ENCODE measurements around the gene MRPL52. TPM values are rescaled to one million over a fixed set of nuclear protein-coding genes. Genes with fewer than 3 reads are reported as not detected.
A peak's percentile ranks its signal among the peaks of the same experiment; 100 is the strongest.
"Not testable (repeated sequence)": the region's sequence is repeated elsewhere in the genome, so short reads cannot be mapped to it uniquely, and the experiment has no call there.

MRPL52 gene
- polyA plus RNA-seq, 4 donors = 67.2 to 105 (median 97.4) TPM

GRCh38 chr14:22808388-22809209 is 21.1 kb upstream of the MRPL52 start:
- DNase-seq (ENCODE audit: low read depth in 4 of 4, low spot score in 2 of 4) = no peak

GRCh38 chr14:22811722-22812121 is 18.0 kb upstream of the MRPL52 start:
- no peak for DNase-seq (ENCODE audit: low read depth in 4 of 4, low spot score in 2 of 4)

GRCh38 chr14:22812744-22813143 is 16.9 kb upstream of the MRPL52 start:
- no peak for DNase-seq (ENCODE audit: low read depth in 4 of 4, low spot score in 2 of 4)

- DNase-seq (ENCODE audit: low read depth in 4 of 4, low spot score in 2 of 4) = no peak
These were observed 16.5 kb upstream of the MRPL52 start for GRCh38 chr14:22813145-22813544.

- no peak for DNase-seq (ENCODE audit: low read depth in 4 of 4, low spot score in 2 of 4)
These were observed 15.3 kb upstream of the MRPL52 start for GRCh38 chr14:22814373-22814772.

- DNase-seq (ENCODE audit: low read depth in 4 of 4, low spot score in 2 of 4) = no peak
These were observed 14.6 kb upstream of the MRPL52 start, which contains the start of gene SLC7A7 for GRCh38 chr14:22814941-22815713. Gene SLC7A7, minus strand, starts transcription at chr14:22815435. Its CDS starts 2,037 bp downstream, at chr14:22813398.

GRCh38 chr14:22819151-22819988 is 10.3 kb upstream of the MRPL52 start:
- no peak for DNase-seq (ENCODE audit: low read depth in 4 of 4, low spot score in 2 of 4)

GRCh38 chr14:22820731-22821130 is 9.0 kb upstream of the MRPL52 start:
- no peak for DNase-seq (ENCODE audit: low read depth in 4 of 4, low spot score in 2 of 4)

- no peak for DNase-seq (ENCODE audit: low read depth in 4 of 4, low spot score in 2 of 4)
These were observed 8.3 kb upstream of the MRPL52 start for GRCh38 chr14:22821193-22822015.

- no peak for DNase-seq (ENCODE audit: low read depth in 4 of 4, low spot score in 2 of 4)
These were observed 7.6 kb upstream of the MRPL52 start for GRCh38 chr14:22822016-22822570.

GRCh38 chr14:22822571-22823098 is 7.1 kb upstream of the MRPL52 start:
- peak in 2 of 4 donors; percentile 71 to 83 for DNase-seq (ENCODE audit: low read depth in 4 of 4, low spot score in 2 of 4)

GRCh38 chr14:22824711-22825359 is 4.9 kb upstream of the MRPL52 start:
- DNase-seq (ENCODE audit: low read depth in 4 of 4, low spot score in 2 of 4) = no peak

GRCh38 chr14:22829076-22829660 is 519 bp upstream of the MRPL52 start:
- DNase-seq (ENCODE audit: low read depth in 4 of 4, low spot score in 2 of 4) = not testable (repeated sequence)

- DNase-seq (ENCODE audit: low read depth in 4 of 4, low spot score in 2 of 4) = no peak
These were observed 840 bp downstream of the MRPL52 start for GRCh38 chr14:22830443-22831010.

- DNase-seq (ENCODE audit: low read depth in 4 of 4, low spot score in 2 of 4) = no peak
These were observed 5.8 kb downstream of the MRPL52 start for GRCh38 chr14:22835505-22835904.

GRCh38 chr14:22836301-22837113 is 6.8 kb downstream of the MRPL52 start, which contains the start of gene MMP14:
Gene MMP14, plus strand, starts transcription at chr14:22836585. Its CDS starts 233 bp downstream, at chr14:22836818.
- peak in 2 of 4 donors; percentile 77 to 88 for DNase-seq (ENCODE audit: low read depth in 4 of 4, low spot score in 2 of 4)

- no peak for DNase-seq (ENCODE audit: low read depth in 4 of 4, low spot score in 2 of 4)
These were observed 7.5 kb downstream of the MRPL52 start for GRCh38 chr14:22837114-22837749.
